Transverse colon (tissue), 4 donors: Measurements from ENCODE around the gene ATP9B. TPM values are rescaled to one million over a fixed set of nuclear protein-coding genes. Genes with fewer than 3 reads are reported as not detected.

Experiments used
- DNase-seq: peaks from one replicate; pipeline ENCODE4 v3.0.0-alpha.2; 2019
- H3K27ac ChIP-seq, 4 donors: fragments of 200-600 bp; sonication (generic); 2 replicates each; pipeline ENCODE4 v1.5.1; 2016 to 2018; ENCODE audit warnings: inconsistent platforms in 4 of 4
- H3K27me3 ChIP-seq: fragments of 200-600 bp; sonication (generic); 2 replicates; pipeline ENCODE4 v1.5.1; 2017; ENCODE audit warnings: inconsistent platforms
- H3K36me3 ChIP-seq, 4 donors: fragments of 200-600 bp; sonication (generic); 2 replicates each; pipeline ENCODE4 v1.5.1; 2017 to 2019; ENCODE audit warnings: inconsistent platforms in 4 of 4
- H3K4me1 ChIP-seq, 4 donors: fragments of 200-600 bp; sonication (generic); 2 replicates each; pipeline ENCODE4 v1.5.1; 2017 to 2020; ENCODE audit warnings: inconsistent platforms in 4 of 4
- H3K4me3 ChIP-seq, 4 donors: fragments of 200-600 bp; sonication (generic); 1 replicate in 1 of 4; 2 replicates in 3 of 4; pipeline versions ENCODE4 v1.5.1 to v1.6.1; 2017 to 2019; ENCODE audit warnings: inconsistent platforms in 4 of 4
- H3K9me3 ChIP-seq, 2 donors: fragments of 200-600 bp; sonication (generic); 2 replicates each; pipeline ENCODE4 v1.5.1; 2017 to 2019; ENCODE audit warnings: inconsistent platforms in 2 of 2
- EP300 ChIP-seq: sonication (generic); formaldehyde crosslinking; IDR thresholded peaks from one replicate; pipeline ENCODE4 v1.6.1; 2017; ENCODE audit warnings: antibody characterized with exemption, low read depth
- POLR2A ChIP-seq: fragments of 450-650 bp; IDR thresholded peaks from one replicate; pipeline ENCODE4 v1.6.1; 2016; ENCODE audit warnings: antibody characterized with exemption, mild to moderate bottlenecking, moderate library complexity
- POLR2AphosphoS5 ChIP-seq, 3 donors: sonication (generic); formaldehyde crosslinking; IDR thresholded peaks; one replicate each; pipeline ENCODE4 v1.6.1; 2016; ENCODE audit warnings: antibody characterized with exemption in 3 of 3
- WGBS, 2 donors: methylation state at CpG; one replicate each; pipeline ENCODE4 v1.1.5; 2018; ENCODE audit warnings: low coverage in 1 of 2; 5-methylcytosine and 5-hydroxymethylcytosine counted together
- in situ Hi-C, 4 donors: fragments of 200-750 bp; cut with MboI; loops; one replicate each; pipeline versions ENCODE4 v1.15.0 to v1.15.1; 2017; ENCODE audit warnings: low sequenced_read_pairs in 3 of 4, low pct_ligation_motif_present in 1 of 4, low pct_unique_long_range_greater_than_20kb in 1 of 4
- intact Hi-C: fragments of 100-400 bp; cut with DNase I; formaldehyde crosslinking; loops from one replicate; pipeline ENCODE4 v1.15.1; 2023; ENCODE audit warnings: low total_unique reads
- total RNA-seq, 4 donors: library from RNA; depleted of rRNA; stranded (reverse); fragments of >200 nt; gene quantifications; one replicate each; pipeline ENCODE4 v1.1.0, GENCODE V29; 2016
- TF ChIP-seq, protein P1 (sequence below), 5 experiments: fragments of 200-600 bp in 3 of 5; fragments of 450-650 bp in 2 of 5; sonication (generic) in 3 of 5; IDR thresholded peaks; 1 replicate in 2 of 5; 2 replicates in 3 of 5; pipeline ENCODE4 v1.5.1; 2016 to 2017; ENCODE audit warnings: antibody characterized with exemption in 5 of 5, inconsistent platforms in 3 of 5, mild to moderate bottlenecking in 2 of 5, moderate library complexity in 1 of 5

Gene ATP9B
- total RNA-seq, 4 donors from 2014 or later: 36.3 to 70.3 (median 41.6) TPM

DNA sequence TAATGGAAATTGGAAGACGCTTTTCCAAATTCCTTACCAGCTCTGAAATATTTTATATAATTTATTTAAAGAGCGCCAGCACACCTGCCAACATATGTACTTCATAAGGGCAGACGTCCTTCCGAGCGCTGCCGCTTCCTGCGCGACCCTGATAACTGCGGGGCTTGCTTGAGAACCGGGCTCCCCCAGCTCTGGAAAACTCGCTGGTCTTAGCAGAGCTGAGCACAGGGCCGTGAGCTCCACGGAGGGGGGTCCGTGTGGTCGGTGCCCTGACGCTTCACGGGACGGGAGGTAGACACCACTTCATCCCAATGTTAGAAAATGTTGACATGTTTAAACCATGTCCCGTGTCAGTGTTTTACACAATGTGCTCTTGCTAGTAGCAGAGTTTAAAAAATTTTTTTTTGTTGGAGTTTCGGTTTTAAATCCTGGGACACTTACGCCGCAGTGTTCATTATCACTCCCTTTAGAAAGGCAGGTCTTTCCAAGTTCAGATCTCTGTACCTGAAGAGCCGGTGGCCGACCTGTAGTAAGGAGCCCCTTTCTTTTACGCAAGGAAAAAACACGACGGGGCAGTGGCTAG, 328.1 kb downstream of the ATP9B start:
- TF ChIP-seq, protein P1, sequence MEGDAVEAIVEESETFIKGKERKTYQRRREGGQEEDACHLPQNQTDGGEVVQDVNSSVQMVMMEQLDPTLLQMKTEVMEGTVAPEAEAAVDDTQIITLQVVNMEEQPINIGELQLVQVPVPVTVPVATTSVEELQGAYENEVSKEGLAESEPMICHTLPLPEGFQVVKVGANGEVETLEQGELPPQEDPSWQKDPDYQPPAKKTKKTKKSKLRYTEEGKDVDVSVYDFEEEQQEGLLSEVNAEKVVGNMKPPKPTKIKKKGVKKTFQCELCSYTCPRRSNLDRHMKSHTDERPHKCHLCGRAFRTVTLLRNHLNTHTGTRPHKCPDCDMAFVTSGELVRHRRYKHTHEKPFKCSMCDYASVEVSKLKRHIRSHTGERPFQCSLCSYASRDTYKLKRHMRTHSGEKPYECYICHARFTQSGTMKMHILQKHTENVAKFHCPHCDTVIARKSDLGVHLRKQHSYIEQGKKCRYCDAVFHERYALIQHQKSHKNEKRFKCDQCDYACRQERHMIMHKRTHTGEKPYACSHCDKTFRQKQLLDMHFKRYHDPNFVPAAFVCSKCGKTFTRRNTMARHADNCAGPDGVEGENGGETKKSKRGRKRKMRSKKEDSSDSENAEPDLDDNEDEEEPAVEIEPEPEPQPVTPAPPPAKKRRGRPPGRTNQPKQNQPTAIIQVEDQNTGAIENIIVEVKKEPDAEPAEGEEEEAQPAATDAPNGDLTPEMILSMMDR (IDR thresholded peaks at IDR 0.05): no peak
- TF ChIP-seq POLR2AphosphoS5 (IDR thresholded peaks at IDR 0.05): no peak
- no peak for TF ChIP-seq EP300
- no peak for TF ChIP-seq POLR2A
- Histone ChIP-seq H3K9me3 (no peaks in the 10 kb centered on the region), H3K27me3 (peaks cover 92% of the 10 kb centered on the region), H3K4me3 (peak overlapping the region in 1 of 4 donors; percentile 60), H3K4me1 (peaks cover 22 to 65% (median 46%) of the 10 kb centered on the region in 4 donors), H3K27ac (peak overlapping the region in 2 of 4 donors; percentile 80 to 82), H3K36me3 (no peaks in the 10 kb centered on the region)
- in situ Hi-C loops: loop anchor here in 1 of 4 donors (25.0 kb wide), 2 partner anchors 115 to 240 kb away; no protein-coding TSS in a partner anchor
- 48 to 61% methylated on average over 10 to 27 of the region's 27 CpGs for WGBS, 2 donors
- intact Hi-C loops: loop anchor here (5.0 kb wide), 1 partner anchor 110 kb away; no protein-coding TSS in a partner anchor
- no peak for DNase-seq

DNA sequence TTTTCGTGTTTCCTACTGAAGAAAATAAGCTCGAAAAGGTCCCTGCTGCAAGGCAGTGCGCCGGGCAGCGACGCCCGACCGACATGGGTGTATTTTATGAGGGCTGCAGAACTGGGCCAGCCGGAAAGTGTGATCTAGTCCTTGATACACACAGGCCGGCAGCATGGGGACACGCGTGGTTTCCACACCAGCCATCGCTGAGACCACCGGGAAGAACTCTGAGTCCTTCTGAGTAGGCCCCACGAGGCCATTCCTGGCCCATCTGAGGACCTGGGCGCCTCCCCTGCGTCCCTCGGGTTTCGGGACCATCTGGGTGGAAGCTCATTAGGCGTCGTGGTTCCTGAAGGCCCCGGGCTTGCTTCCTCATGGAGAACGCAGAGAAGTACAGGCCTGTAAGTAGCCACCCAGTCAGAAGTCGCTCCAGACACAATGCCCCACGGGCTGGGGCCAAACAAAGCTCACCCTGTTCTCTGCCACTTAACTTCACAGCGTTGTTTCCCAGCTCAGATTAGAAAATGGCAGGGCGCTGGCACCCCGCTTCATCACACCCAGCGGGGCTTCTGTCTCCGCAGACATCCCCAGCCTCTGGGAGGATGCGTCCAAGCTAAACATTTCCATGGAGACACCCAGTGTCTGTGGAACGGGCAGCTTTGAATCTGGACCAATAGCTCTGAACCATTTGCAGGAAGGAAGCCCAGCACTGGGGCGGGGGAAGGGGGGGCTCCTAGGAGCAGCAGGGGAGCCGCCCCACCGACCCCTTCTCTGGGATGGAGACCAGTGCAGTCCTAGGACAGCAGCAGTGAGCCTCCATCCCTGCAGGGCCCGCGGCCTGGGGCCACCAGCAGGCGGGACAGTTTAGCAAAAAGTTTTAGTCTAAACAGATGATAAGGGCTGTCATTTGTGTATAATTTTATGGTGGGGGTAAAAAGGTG, 328.9 kb downstream of the ATP9B start:
- TF ChIP-seq, protein P1 (IDR thresholded peaks at IDR 0.05): no peak
- no peak for TF ChIP-seq EP300
- TF ChIP-seq POLR2AphosphoS5 (IDR thresholded peaks at IDR 0.05): no peak
- no peak for TF ChIP-seq POLR2A
- intact Hi-C loops (loop anchor here (5.0 kb wide), 1 partner anchor 109 kb away; no protein-coding TSS in a partner anchor), in situ Hi-C loops (loop anchor here in 1 of 4 donors (25.0 kb wide), 2 partner anchors 114 to 239 kb away; no protein-coding TSS in a partner anchor)
- no peak overlapping the region for H3K27ac ChIP-seq
- 58 to 59% methylated on average over 12 to 38 of the region's 38 CpGs for WGBS, 2 donors
- H3K36me3 ChIP-seq: no peaks in the 10 kb centered on the region
- no peak overlapping the region for H3K4me3 ChIP-seq
- peaks cover 18 to 69% (median 47%) of the 10 kb centered on the region in 4 donors for H3K4me1 ChIP-seq
- H3K27me3 ChIP-seq: peaks cover 88% of the 10 kb centered on the region
- H3K9me3 ChIP-seq: no peaks in the 10 kb centered on the region
- no peak for DNase-seq

DNA sequence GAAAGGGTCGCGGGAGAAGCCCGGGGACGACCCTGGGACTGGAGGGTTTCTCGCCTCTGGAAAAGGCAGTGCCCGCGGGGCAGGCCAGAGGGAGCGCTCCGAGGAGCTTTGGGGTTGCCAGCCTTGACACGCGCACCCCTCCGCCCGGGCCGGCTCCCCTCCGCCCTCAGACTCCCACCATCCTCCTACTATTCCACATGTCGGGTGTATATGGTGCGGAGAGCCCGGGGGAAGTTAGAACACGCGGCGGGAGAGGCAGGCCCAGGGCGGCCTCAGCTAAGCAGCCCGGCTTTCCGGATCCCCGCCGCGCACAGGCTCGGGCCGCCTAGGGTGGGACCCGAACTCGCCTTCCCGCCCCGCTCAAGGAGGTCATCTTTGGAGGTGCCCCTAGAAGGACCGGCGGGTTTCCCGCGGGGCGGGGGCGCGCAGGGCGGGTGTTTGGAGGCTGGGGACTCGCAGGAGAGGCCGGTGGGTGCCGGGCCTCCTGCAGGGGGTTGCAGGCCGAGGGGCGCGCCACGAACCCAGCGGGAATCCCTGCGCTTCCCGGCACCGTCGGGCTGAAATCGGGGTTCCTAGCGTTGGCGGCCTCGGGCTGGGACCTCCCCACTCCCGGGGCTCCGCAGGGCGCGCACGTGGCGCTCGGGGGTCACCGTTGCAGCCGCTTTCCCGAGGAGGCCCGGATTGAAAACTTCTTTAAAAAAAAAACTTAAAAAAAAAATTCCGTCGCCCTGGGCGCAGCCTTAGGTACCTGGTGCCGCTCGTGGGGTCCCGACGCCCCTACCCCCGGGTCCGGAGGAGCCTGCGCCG, 330.3 kb downstream of the ATP9B start:
- WGBS, 2 donors: 17% methylated on average over 69 of the region's 79 CpGs; no CpG with 5 or more reads in 1 of the 2 donors
- no peak for TF ChIP-seq POLR2A
- TF ChIP-seq, protein P1 (IDR thresholded peaks at IDR 0.05): no peak
- TF ChIP-seq POLR2AphosphoS5 (IDR thresholded peaks at IDR 0.05): no peak
- no peak for TF ChIP-seq EP300
- Histone ChIP-seq H3K27me3 (peaks cover 80% of the 10 kb centered on the region), H3K4me3 (peak overlapping the region; percentile 63 to 90 (median 74)), H3K9me3 (no peaks in the 10 kb centered on the region), H3K27ac (peak overlapping the region; percentile 84 to 90 (median 88)), H3K4me1 (peaks cover 13 to 60% (median 46%) of the 10 kb centered on the region in 4 donors), H3K36me3 (no peaks in the 10 kb centered on the region)
- in situ Hi-C loops (loop anchor here in 1 of 4 donors (25.0 kb wide), 2 partner anchors 113 to 238 kb away; no protein-coding TSS in a partner anchor), intact Hi-C loops (loop anchor here (5.0 kb wide), 1 partner anchor 108 kb away; no protein-coding TSS in a partner anchor)
- DNase-seq: no peak
